Liver (tissue), 9 donors: ENCODE results near the gene HDAC9. TPM values are rescaled to one million over a fixed set of nuclear protein-coding genes. Genes with fewer than 3 reads are reported as not detected.

ENCODE experiments used
- DNase-seq: peaks from one replicate; pipeline ENCODE4 v3.0.0-alpha.2; 2017; ENCODE audit warnings: low spot score
- H3K27ac ChIP-seq, 2 donors: one replicate each; pipeline ENCODE4 v1.7.0; 2013; ENCODE audit warnings: inconsistent platforms in 2 of 2, low read length in 2 of 2, control low read depth in 1 of 2, low read depth in 1 of 2, mild to moderate bottlenecking in 1 of 2
- H3K27me3 ChIP-seq, 4 donors: one replicate each; pipeline versions ENCODE4 v1.6.1 to v1.7.0; 2013; ENCODE audit warnings: low read length in 3 of 4, inconsistent platforms in 1 of 4, mild to moderate bottlenecking in 1 of 4, moderate library complexity in 1 of 4; ENCODE audit not compliant: control insufficient read depth in 4 of 4, insufficient read depth in 4 of 4
- H3K36me3 ChIP-seq, 4 donors: one replicate each; pipeline versions ENCODE4 v1.6.1 to v1.7.0; 2013; ENCODE audit warnings: low read length in 3 of 4, mild to moderate bottlenecking in 3 of 4, low read depth in 1 of 4, moderate library complexity in 1 of 4; ENCODE audit not compliant: control insufficient read depth in 4 of 4, insufficient read depth in 3 of 4
- H3K4me1 ChIP-seq, 4 donors: one replicate each; pipeline versions ENCODE4 v1.6.1 to v1.7.0; 2013; ENCODE audit warnings: low read length in 3 of 4, mild to moderate bottlenecking in 3 of 4, moderate library complexity in 1 of 4; ENCODE audit not compliant: control insufficient read depth in 4 of 4, insufficient read depth in 4 of 4
- H3K4me3 ChIP-seq, 3 donors: one replicate each; pipeline versions ENCODE4 v1.6.1 to v1.7.0; 2013; ENCODE audit warnings: low read length in 3 of 3, control low read depth in 1 of 3, low read depth in 1 of 3, mild to moderate bottlenecking in 1 of 3
- H3K9ac ChIP-seq, 2 donors: one replicate each; pipeline ENCODE4 v1.7.0; 2013; ENCODE audit warnings: low read length in 2 of 2, mild to moderate bottlenecking in 2 of 2, moderate library complexity in 2 of 2, control low read depth in 1 of 2, low read depth in 1 of 2
- H3K9me3 ChIP-seq, 4 donors: one replicate each; pipeline versions ENCODE4 v1.6.1 to v1.7.0; 2013; ENCODE audit warnings: low read length in 3 of 4; ENCODE audit not compliant: control insufficient read depth in 4 of 4
- ATF3 ChIP-seq: IDR thresholded peaks from 2 replicates; pipeline ENCODE4 v1.6.1; 2016; ENCODE audit warnings: antibody characterized with exemption
- EGR1 ChIP-seq, 2 donors: IDR thresholded peaks; 2 replicates each; pipeline ENCODE4 v1.6.1; 2016 to 2018; ENCODE audit warnings: antibody characterized with exemption in 2 of 2, low read depth in 2 of 2
- FOXA1 ChIP-seq: IDR thresholded peaks from 2 replicates; pipeline ENCODE4 v1.6.1; 2016; ENCODE audit warnings: antibody characterized with exemption
- FOXA2 ChIP-seq: IDR thresholded peaks from 2 replicates; pipeline ENCODE4 v1.6.1; 2016; ENCODE audit warnings: antibody characterized with exemption
- GABPA ChIP-seq, 2 donors: IDR thresholded peaks in 1 of 2; conservative IDR thresholded peaks in 1 of 2; 2 replicates each; pipeline ENCODE4 v1.6.1; 2016; ENCODE audit warnings: antibody characterized with exemption in 2 of 2, mild to moderate bottlenecking in 1 of 2, moderate library complexity in 1 of 2
- HNF4A ChIP-seq, 2 donors: conservative IDR thresholded peaks; 2 replicates each; pipeline ENCODE4 v1.6.1; 2016; ENCODE audit warnings: antibody characterized with exemption in 2 of 2, mild to moderate bottlenecking in 2 of 2
- HNF4G ChIP-seq: IDR thresholded peaks from 2 replicates; pipeline ENCODE4 v1.6.1; 2016; ENCODE audit warnings: antibody characterized with exemption
- JUND ChIP-seq, 2 donors: IDR thresholded peaks; 2 replicates each; pipeline ENCODE4 v1.6.1; 2016; ENCODE audit warnings: antibody characterized with exemption in 2 of 2
- NR2F2 ChIP-seq: IDR thresholded peaks from 2 replicates; pipeline ENCODE4 v1.6.1; 2016; ENCODE audit warnings: antibody characterized with exemption
- RAD21 ChIP-seq, 2 donors: IDR thresholded peaks; 2 replicates each; pipeline ENCODE4 v1.6.1; 2016; ENCODE audit warnings: antibody characterized with exemption in 2 of 2, mild to moderate bottlenecking in 2 of 2
- RXRA ChIP-seq, 2 donors: IDR thresholded peaks; 2 replicates each; pipeline ENCODE4 v1.6.1; 2017 to 2018; ENCODE audit warnings: antibody characterized with exemption in 2 of 2, mild to moderate bottlenecking in 1 of 2
- SP1 ChIP-seq: IDR thresholded peaks from 2 replicates; pipeline ENCODE4 v1.6.1; 2018; ENCODE audit warnings: antibody characterized with exemption, mild to moderate bottlenecking
- TAF1 ChIP-seq: conservative IDR thresholded peaks from 2 replicates; pipeline ENCODE4 v1.6.1; 2016; ENCODE audit warnings: antibody characterized with exemption, mild to moderate bottlenecking
- YY1 ChIP-seq: IDR thresholded peaks from 2 replicates; pipeline ENCODE4 v1.6.1; 2016; ENCODE audit warnings: antibody characterized with exemption, mild to moderate bottlenecking
- ZBTB33 ChIP-seq: IDR thresholded peaks from 2 replicates; pipeline ENCODE4 v1.6.1; 2016; ENCODE audit warnings: antibody characterized with exemption
- WGBS: extraction: QIAGEN DNeasy Blood & Tissue Kit; methylation state at CpG from one replicate; pipeline ENCODE4 v1.1.7; 2013; 5-methylcytosine and 5-hydroxymethylcytosine counted together
- polyA plus RNA-seq, 2 donors: library from polyadenylated mRNA; stranded (reverse) in 1 of 2; unstranded in 1 of 2; fragments of 200-250 nt in 1 of 2; fragments of >200 nt in 1 of 2; fragmentation: Nextera tagmentation in 1 of 2; extraction: Ambion mirVana in 1 of 2; gene quantifications; one replicate each; pipeline versions ENCODE4 v1.2.1 to v1.2.3, GENCODE V29; 2013 to 2015
- total RNA-seq, 2 donors: library from RNA; depleted of rRNA; stranded (reverse); fragments of >200 nt; gene quantifications; one replicate each; pipeline ENCODE4 v1.2.3, GENCODE V29; 2014
- TF ChIP-seq, protein P1 (sequence below): fragments of 150-350 bp; IDR thresholded peaks from 2 replicates; pipeline ENCODE4 v1.5.1; 2017; ENCODE audit warnings: improper control_type of control experiment, low read depth, low read length; ENCODE audit not compliant: missing input control
- TF ChIP-seq, protein P2 (sequence below): IDR thresholded peaks from 2 replicates; pipeline ENCODE4 v1.6.1; 2016; ENCODE audit warnings: antibody characterized with exemption
- TF ChIP-seq, protein P3 (sequence below): IDR thresholded peaks from 2 replicates; pipeline ENCODE4 v1.6.1; 2016; ENCODE audit warnings: antibody characterized with exemption, mild to moderate bottlenecking
- donor health status: healthy.
- donor health status: healthy.
- donor health status: healthy.
- donor health status: healthy.
- donor health status: healthy.

HDAC9 gene
- total and polyA plus RNA-seq, 4 donors, result 1.0 to 10.1 (median 2.3) TPM

GRCh38 chr7:18558910-18559309 is 63.4 kb downstream of the HDAC9 start:
- WGBS, result 72% methylated on average over 3 of the region's 3 CpGs
- DNase-seq, result no peak

GRCh38 chr7:18559756-18560155 is 64.2 kb downstream of the HDAC9 start:
- Histone ChIP-seq H3K4me1 (no peaks in the 10 kb centered on the region), H3K4me3 (no peak overlapping the region), H3K36me3 (no peaks in the 10 kb centered on the region), H3K9me3 (no peaks in the 10 kb centered on the region), H3K27ac (no peak overlapping the region), H3K27me3 (no peaks in the 10 kb centered on the region), H3K9ac (no peak overlapping the region)
- DNase-seq, result no peak
- no peak for TF ChIP-seq NR2F2
- TF ChIP-seq, protein P1, sequence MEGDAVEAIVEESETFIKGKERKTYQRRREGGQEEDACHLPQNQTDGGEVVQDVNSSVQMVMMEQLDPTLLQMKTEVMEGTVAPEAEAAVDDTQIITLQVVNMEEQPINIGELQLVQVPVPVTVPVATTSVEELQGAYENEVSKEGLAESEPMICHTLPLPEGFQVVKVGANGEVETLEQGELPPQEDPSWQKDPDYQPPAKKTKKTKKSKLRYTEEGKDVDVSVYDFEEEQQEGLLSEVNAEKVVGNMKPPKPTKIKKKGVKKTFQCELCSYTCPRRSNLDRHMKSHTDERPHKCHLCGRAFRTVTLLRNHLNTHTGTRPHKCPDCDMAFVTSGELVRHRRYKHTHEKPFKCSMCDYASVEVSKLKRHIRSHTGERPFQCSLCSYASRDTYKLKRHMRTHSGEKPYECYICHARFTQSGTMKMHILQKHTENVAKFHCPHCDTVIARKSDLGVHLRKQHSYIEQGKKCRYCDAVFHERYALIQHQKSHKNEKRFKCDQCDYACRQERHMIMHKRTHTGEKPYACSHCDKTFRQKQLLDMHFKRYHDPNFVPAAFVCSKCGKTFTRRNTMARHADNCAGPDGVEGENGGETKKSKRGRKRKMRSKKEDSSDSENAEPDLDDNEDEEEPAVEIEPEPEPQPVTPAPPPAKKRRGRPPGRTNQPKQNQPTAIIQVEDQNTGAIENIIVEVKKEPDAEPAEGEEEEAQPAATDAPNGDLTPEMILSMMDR, result no peak
- TF ChIP-seq, protein P2, sequence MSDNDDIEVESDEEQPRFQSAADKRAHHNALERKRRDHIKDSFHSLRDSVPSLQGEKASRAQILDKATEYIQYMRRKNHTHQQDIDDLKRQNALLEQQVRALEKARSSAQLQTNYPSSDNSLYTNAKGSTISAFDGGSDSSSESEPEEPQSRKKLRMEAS, result no peak

More at GRCh38 chr7:18558910-18559309, 63.4 kb downstream of the HDAC9 start:
- Histone ChIP-seq H3K27ac (no peak overlapping the region), H3K4me1 (no peaks in the 10 kb centered on the region), H3K9me3 (no peaks in the 10 kb centered on the region), H3K4me3 (no peak overlapping the region), H3K27me3 (no peaks in the 10 kb centered on the region), H3K36me3 (no peaks in the 10 kb centered on the region), H3K9ac (no peak overlapping the region)
- TF ChIP-seq YY1 (no peak), HNF4A (conservative IDR thresholded peaks at IDR 0.05) (no peak), RAD21 (IDR thresholded peaks at IDR 0.05) (no peak), EGR1 (IDR thresholded peaks at IDR 0.05; ENCODE audit: low read depth in 2 of 2) (no peak)

DNA sequence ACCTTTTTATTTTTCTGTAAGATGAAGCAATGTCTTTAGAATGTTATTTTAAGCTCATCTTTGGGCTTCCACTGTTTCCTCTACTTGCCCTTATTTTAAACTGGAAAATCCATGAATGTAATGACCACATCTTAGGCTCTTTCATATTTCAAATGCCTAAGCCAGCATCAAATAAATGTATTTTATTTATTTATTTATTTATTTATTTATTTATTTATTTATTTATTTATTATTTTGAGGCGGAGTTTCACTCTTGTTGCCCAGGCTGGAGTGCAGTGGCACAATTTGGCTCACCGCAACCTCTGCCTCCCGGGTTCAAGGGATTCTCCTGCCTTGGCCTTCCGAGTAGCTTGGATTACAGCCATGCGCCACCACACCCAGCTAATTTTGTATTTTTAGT is 69.2 kb downstream of the HDAC9 start:
- H3K27me3 ChIP-seq, result no peaks in the 10 kb centered on the region
- 96% methylated on average over 5 of the region's 5 CpGs for WGBS
- no peak overlapping the region for H3K27ac ChIP-seq
- TF ChIP-seq EGR1 (IDR thresholded peaks at IDR 0.05; ENCODE audit: low read depth in 2 of 2) (no peak), ZBTB33 (no peak), JUND (IDR thresholded peaks at IDR 0.05) (no peak), FOXA1 (no peak), YY1 (no peak), ATF3 (no peak), FOXA2 (no peak), TAF1 (no peak), GABPA (IDR thresholded peaks at IDR 0.05 in 1 of 2, conservative IDR thresholded peaks at IDR 0.05 in 1 of 2) (no peak), NR2F2 (no peak), HNF4G (no peak), RXRA (IDR thresholded peaks at IDR 0.05) (no peak), SP1 (no peak), RAD21 (IDR thresholded peaks at IDR 0.05) (no peak), HNF4A (conservative IDR thresholded peaks at IDR 0.05) (no peak)
- TF ChIP-seq, protein P2, result no peak
- TF ChIP-seq, protein P3, sequence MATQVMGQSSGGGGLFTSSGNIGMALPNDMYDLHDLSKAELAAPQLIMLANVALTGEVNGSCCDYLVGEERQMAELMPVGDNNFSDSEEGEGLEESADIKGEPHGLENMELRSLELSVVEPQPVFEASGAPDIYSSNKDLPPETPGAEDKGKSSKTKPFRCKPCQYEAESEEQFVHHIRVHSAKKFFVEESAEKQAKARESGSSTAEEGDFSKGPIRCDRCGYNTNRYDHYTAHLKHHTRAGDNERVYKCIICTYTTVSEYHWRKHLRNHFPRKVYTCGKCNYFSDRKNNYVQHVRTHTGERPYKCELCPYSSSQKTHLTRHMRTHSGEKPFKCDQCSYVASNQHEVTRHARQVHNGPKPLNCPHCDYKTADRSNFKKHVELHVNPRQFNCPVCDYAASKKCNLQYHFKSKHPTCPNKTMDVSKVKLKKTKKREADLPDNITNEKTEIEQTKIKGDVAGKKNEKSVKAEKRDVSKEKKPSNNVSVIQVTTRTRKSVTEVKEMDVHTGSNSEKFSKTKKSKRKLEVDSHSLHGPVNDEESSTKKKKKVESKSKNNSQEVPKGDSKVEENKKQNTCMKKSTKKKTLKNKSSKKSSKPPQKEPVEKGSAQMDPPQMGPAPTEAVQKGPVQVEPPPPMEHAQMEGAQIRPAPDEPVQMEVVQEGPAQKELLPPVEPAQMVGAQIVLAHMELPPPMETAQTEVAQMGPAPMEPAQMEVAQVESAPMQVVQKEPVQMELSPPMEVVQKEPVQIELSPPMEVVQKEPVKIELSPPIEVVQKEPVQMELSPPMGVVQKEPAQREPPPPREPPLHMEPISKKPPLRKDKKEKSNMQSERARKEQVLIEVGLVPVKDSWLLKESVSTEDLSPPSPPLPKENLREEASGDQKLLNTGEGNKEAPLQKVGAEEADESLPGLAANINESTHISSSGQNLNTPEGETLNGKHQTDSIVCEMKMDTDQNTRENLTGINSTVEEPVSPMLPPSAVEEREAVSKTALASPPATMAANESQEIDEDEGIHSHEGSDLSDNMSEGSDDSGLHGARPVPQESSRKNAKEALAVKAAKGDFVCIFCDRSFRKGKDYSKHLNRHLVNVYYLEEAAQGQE, result no peak
- TF ChIP-seq, protein P1, result no peak
- H3K36me3 ChIP-seq, result no peaks in the 10 kb centered on the region
- no peak overlapping the region for H3K4me3 ChIP-seq
- H3K4me1 ChIP-seq, result no peaks in the 10 kb centered on the region
- no peak for DNase-seq
- no peak overlapping the region for H3K9ac ChIP-seq
- H3K9me3 ChIP-seq, result no peaks in the 10 kb centered on the region
